K562 (cell line): Measurements from ENCODE around the gene TGDS. TPM values are rescaled to one million over a fixed set of nuclear protein-coding genes. Genes with fewer than 3 reads are reported as not detected.

Source experiments
- ATF1 ChIP-seq, 2 experiments: fragments of 450-650 bp in 1 of 2; IDR thresholded peaks; 2 replicates each; pipeline ENCODE4 v1.6.1; 2016; ENCODE audit warnings: missing compliant biosample characterization in 1 of 2, missing genetic modification characterization in 1 of 2
- BCOR ChIP-seq: fragments of 450-650 bp; IDR thresholded peaks from 2 replicates; pipeline ENCODE4 v1.6.1; 2016
- FOSL1 ChIP-seq: fragments of 200-800 bp; sonication (Bioruptor generic); conservative IDR thresholded peaks from 2 replicates; pipeline ENCODE4 v1.6.1; 2016; ENCODE audit warnings: missing genetic modification characterization, missing compliant biosample characterization
- GABPA ChIP-seq: fragments of 200-800 bp; sonication (Bioruptor generic); conservative IDR thresholded peaks from 2 replicates; pipeline ENCODE4 v1.6.1; 2016; ENCODE audit warnings: low read depth, missing genetic modification characterization, missing compliant biosample characterization
- GATAD2B ChIP-seq: fragments of 450-650 bp; IDR thresholded peaks from 2 replicates; pipeline ENCODE4 v1.6.1; 2017; ENCODE audit warnings: mild to moderate bottlenecking, borderline replicate concordance
- LEF1 ChIP-seq: fragments of 450-650 bp; IDR thresholded peaks from 2 replicates; pipeline ENCODE4 v1.6.1; 2016; ENCODE audit warnings: mild to moderate bottlenecking
- RNF2 ChIP-seq: sonication (generic); IDR thresholded peaks from 2 replicates; pipeline ENCODE4 v1.6.1; 2016
- SUPT5H ChIP-seq: fragments of 450-650 bp; IDR thresholded peaks from 2 replicates; pipeline ENCODE4 v1.6.1; 2016
- ZNF232 ChIP-seq: sonication (generic); formaldehyde crosslinking; IDR thresholded peaks from 2 replicates; pipeline ENCODE4 v1.8.0; 2022; ENCODE audit warnings: mild to moderate bottlenecking, missing genetic modification reagents
- polyA plus RNA-seq, 8 experiments: library from polyadenylated mRNA; depleted of rRNA in 4 of 8; stranded (reverse) in 5 of 8; unstranded in 3 of 8; fragments of >200 nt; fragmentation: Nextera tagmentation in 2 of 8; fragmentation: Illumina TruSeq in 1 of 8; extraction: Ambion mirVana in 2 of 8; extraction: Trizol in 1 of 8; gene quantifications; 2 replicates each; pipeline versions ENCODE4 v1.2.1 to v1.2.3, GENCODE V29; 2011 to 2014; ENCODE audit warnings: inconsistent platforms in 1 of 8, missing spikeins in 1 of 8
- total RNA-seq, 7 experiments: library from RNA; depleted of rRNA in 6 of 7; stranded (reverse); fragments of >200 nt in 6 of 7; fragmentation: Illumina TruSeq in 2 of 7; extraction: Trizol in 2 of 7; gene quantifications; 2 replicates each; pipeline versions ENCODE4 v1.2.1 to v1.2.3, GENCODE V29; 2011 to 2021; ENCODE audit warnings: low replicate concordance in 1 of 7
- TF ChIP-seq, protein P1 (sequence below), 2 experiments: fragments of 450-650 bp in 1 of 2; sonication (generic) in 1 of 2; formaldehyde crosslinking in 1 of 2; IDR thresholded peaks; 2 replicates each; pipeline versions ENCODE4 v1.7.1 to v1.9.0; 2016 to 2022; ENCODE audit warnings: inconsistent platforms in 1 of 2, mild to moderate bottlenecking in 1 of 2, missing genetic modification reagents in 1 of 2
- TF ChIP-seq, protein P2 (sequence below): fragments of 450-650 bp; IDR thresholded peaks from 2 replicates; pipeline ENCODE4 v1.6.1; 2018; ENCODE audit not compliant: partially characterized antibody

The TGDS gene
- total and polyA plus RNA-seq, 9 of the 15 experiments (the other 6 are each of a cell fraction or from before 2014, with no cell fraction given): 9.9 to 43.7 (median 21.4) TPM

- TF ChIP-seq ZNF232: no peak
- TF ChIP-seq RNF2: peak; percentile 60
- TF ChIP-seq, protein P1, sequence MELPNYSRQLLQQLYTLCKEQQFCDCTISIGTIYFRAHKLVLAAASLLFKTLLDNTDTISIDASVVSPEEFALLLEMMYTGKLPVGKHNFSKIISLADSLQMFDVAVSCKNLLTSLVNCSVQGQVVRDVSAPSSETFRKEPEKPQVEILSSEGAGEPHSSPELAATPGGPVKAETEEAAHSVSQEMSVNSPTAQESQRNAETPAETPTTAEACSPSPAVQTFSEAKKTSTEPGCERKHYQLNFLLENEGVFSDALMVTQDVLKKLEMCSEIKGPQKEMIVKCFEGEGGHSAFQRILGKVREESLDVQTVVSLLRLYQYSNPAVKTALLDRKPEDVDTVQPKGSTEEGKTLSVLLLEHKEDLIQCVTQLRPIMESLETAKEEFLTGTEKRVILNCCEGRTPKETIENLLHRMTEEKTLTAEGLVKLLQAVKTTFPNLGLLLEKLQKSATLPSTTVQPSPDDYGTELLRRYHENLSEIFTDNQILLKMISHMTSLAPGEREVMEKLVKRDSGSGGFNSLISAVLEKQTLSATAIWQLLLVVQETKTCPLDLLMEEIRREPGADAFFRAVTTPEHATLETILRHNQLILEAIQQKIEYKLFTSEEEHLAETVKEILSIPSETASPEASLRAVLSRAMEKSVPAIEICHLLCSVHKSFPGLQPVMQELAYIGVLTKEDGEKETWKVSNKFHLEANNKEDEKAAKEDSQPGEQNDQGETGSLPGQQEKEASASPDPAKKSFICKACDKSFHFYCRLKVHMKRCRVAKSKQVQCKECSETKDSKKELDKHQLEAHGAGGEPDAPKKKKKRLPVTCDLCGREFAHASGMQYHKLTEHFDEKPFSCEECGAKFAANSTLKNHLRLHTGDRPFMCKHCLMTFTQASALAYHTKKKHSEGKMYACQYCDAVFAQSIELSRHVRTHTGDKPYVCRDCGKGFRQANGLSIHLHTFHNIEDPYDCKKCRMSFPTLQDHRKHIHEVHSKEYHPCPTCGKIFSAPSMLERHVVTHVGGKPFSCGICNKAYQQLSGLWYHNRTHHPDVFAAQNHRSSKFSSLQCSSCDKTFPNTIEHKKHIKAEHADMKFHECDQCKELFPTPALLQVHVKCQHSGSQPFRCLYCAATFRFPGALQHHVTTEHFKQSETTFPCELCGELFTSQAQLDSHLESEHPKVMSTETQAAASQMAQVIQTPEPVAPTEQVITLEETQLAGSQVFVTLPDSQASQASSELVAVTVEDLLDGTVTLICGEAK (IDR thresholded peaks at IDR 0.05): peak; percentile 88
- TF ChIP-seq, protein P1 (CRISPR knock-in tag; IDR thresholded peaks at IDR 0.05): no peak
- TF ChIP-seq, protein P2, sequence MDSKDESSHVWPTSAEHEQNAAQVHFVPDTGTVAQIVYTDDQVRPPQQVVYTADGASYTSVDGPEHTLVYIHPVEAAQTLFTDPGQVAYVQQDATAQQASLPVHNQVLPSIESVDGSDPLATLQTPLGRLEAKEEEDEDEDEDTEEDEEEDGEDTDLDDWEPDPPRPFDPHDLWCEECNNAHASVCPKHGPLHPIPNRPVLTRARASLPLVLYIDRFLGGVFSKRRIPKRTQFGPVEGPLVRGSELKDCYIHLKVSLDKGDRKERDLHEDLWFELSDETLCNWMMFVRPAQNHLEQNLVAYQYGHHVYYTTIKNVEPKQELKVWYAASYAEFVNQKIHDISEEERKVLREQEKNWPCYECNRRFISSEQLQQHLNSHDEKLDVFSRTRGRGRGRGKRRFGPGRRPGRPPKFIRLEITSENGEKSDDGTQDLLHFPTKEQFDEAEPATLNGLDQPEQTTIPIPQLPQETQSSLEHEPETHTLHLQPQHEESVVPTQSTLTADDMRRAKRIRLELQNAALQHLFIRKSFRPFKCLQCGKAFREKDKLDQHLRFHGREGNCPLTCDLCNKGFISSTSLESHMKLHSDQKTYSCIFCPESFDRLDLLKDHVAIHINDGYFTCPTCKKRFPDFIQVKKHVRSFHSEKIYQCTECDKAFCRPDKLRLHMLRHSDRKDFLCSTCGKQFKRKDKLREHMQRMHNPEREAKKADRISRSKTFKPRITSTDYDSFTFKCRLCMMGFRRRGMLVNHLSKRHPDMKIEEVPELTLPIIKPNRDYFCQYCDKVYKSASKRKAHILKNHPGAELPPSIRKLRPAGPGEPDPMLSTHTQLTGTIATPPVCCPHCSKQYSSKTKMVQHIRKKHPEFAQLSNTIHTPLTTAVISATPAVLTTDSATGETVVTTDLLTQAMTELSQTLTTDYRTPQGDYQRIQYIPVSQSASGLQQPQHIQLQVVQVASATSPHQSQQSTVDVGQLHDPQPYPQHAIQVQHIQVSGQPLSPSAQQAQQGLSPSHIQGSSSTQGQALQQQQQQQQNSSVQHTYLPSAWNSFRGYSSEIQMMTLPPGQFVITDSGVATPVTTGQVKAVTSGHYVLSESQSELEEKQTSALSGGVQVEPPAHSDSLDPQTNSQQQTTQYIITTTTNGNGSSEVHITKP: peak; percentile 95
- peak; percentile 60 for TF ChIP-seq GABPA (tag)
- no peak for TF ChIP-seq FOSL1 (tag)
- no peak for TF ChIP-seq ATF1 (CRISPR knock-in tag; IDR thresholded peaks at IDR 0.05)
- peak; percentile 56 for TF ChIP-seq ATF1 (tag; IDR thresholded peaks at IDR 0.05)
- peak; percentile 47; the same call in 1 of the 2 replicates for TF ChIP-seq GATAD2B
- TF ChIP-seq BCOR: peak; percentile 21; the same call in 1 of the 2 replicates
- peak; percentile 62 for TF ChIP-seq SUPT5H
- peak; percentile 26; the same call in 1 of the 2 replicates for TF ChIP-seq LEF1
These were observed 46.5 kb downstream of the TGDS start (continued) for GRCh38 chr13:94549232-94550061.
